Hepatocyte (in vitro differentiated cells): ENCODE data around the gene CORO7. TPM values are rescaled to one million over a fixed set of nuclear protein-coding genes. Genes with fewer than 3 reads are reported as not detected.

Experiments
- DNase-seq: peaks from one replicate; pipeline ENCODE4 v3.0.0-alpha.2; 2016; ENCODE audit warnings: low spot score
- H2AFZ ChIP-seq: fragments of 200-600 bp; sonication (generic); 2 replicates; pipeline ENCODE4 v1.6.0; 2016; ENCODE audit warnings: antibody characterized with exemption, mild to moderate bottlenecking
- H3K27ac ChIP-seq: fragments of 200-600 bp; sonication (generic); 2 replicates; pipeline ENCODE4 v1.5.1; 2016; ENCODE audit warnings: mild to moderate bottlenecking
- H3K27me3 ChIP-seq: fragments of 200-600 bp; sonication (generic); 2 replicates; pipeline ENCODE4 v1.6.1; 2016
- H3K36me3 ChIP-seq: fragments of 200-600 bp; sonication (generic); replicated peaks from 2 replicates; pipeline ENCODE4 v1.5.1; 2016; ENCODE audit warnings: low read depth; ENCODE audit not compliant: insufficient read depth
- H3K4me1 ChIP-seq: fragments of 200-600 bp; sonication (generic); 2 replicates; pipeline ENCODE4 v1.5.1; 2016; ENCODE audit warnings: mild to moderate bottlenecking, moderate library complexity; ENCODE audit not compliant: insufficient read depth
- H3K4me2 ChIP-seq: fragments of 200-600 bp; sonication (generic); 2 replicates; pipeline ENCODE4 v1.6.0; 2016
- H3K4me3 ChIP-seq: fragments of 200-600 bp; sonication (generic); 2 replicates; pipeline ENCODE4 v1.5.1; 2016; ENCODE audit warnings: mild to moderate bottlenecking
- H3K79me2 ChIP-seq: fragments of 200-600 bp; sonication (generic); 2 replicates; pipeline ENCODE4 v1.6.0; 2017; ENCODE audit warnings: mild to moderate bottlenecking
- H3K9me2 ChIP-seq: fragments of 200-600 bp; sonication (generic); replicated peaks from 2 replicates; pipeline ENCODE4 v1.6.0; 2017; ENCODE audit warnings: mild to moderate bottlenecking; ENCODE audit not compliant: insufficient read depth
- H3K9me3 ChIP-seq: fragments of 200-600 bp; sonication (generic); 2 replicates; pipeline ENCODE4 v1.5.1; 2016; ENCODE audit warnings: low read depth, mild to moderate bottlenecking
- H4K20me1 ChIP-seq: fragments of 200-600 bp; sonication (generic); 2 replicates; pipeline ENCODE4 v1.6.0; 2016; ENCODE audit warnings: mild to moderate bottlenecking; ENCODE audit not compliant: insufficient read depth, poor library complexity, severe bottlenecking
- EZH2 ChIP-seq: fragments of 200-600 bp; sonication (generic); IDR thresholded peaks from 2 replicates; pipeline ENCODE4 v1.6.1; 2016; ENCODE audit warnings: antibody characterized with exemption, mild to moderate bottlenecking, borderline replicate concordance
- EZH2phosphoT487 ChIP-seq: fragments of 200-600 bp; sonication (generic); IDR thresholded peaks from one replicate; pipeline ENCODE4 v1.6.1; 2018; ENCODE audit warnings: antibody characterized with exemption, mild to moderate bottlenecking, low read depth, moderate library complexity; ENCODE audit not compliant: unreplicated experiment, severe bottlenecking
- WGBS: methylation state at CpG from one replicate; pipeline ENCODE4 v1.1.6; 2016; ENCODE audit warnings: low lambda C conversion rate; ENCODE audit errors: missing lambda C conversion rate; 5-methylcytosine and 5-hydroxymethylcytosine counted together
- polyA plus RNA-seq: library from polyadenylated mRNA; unstranded; fragments of >200 nt; fragmentation: Nextera tagmentation; extraction: Ambion mirVana; gene quantifications from 2 replicates; pipeline ENCODE4 v1.2.1, GENCODE V29; 2016
- total RNA-seq: library from RNA; depleted of rRNA; stranded (reverse); fragments of >200 nt; gene quantifications from 2 replicates; pipeline ENCODE4 v1.2.3, GENCODE V29; 2014
- TF ChIP-seq, protein P1 (sequence below): fragments of 200-600 bp; sonication (generic); IDR thresholded peaks from 2 replicates; pipeline ENCODE4 v1.5.1; 2016; ENCODE audit warnings: antibody characterized with exemption, mild to moderate bottlenecking; ENCODE audit not compliant: poor library complexity

Gene CORO7
- total and polyA plus RNA-seq, 2 experiments from 2014 or later = 18.2 to 33.3 TPM

DNA sequence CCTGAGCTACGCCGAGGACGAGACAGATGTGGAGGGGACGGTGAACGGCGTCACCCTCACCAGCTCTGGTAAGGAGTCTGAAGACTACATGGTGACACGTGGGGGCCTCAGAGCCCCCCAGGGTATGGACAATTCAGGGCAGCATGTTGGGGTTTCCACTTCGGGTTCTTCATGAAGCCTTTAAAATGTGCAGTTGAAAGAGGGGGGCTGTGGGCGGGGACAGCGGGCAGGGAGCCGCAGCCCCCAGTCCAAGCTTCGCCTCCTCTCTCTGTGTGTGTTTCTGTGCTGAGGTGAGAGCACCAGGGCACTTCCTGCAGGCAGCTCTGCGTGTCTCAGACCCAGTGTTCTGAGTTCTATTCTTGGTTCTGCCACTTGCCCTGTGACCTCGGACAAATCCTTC is 34.0 kb upstream of the CORO7 start:
- DNase-seq = no peak
- H3K36me3 ChIP-seq = no peaks in the 10 kb centered on the region

DNA sequence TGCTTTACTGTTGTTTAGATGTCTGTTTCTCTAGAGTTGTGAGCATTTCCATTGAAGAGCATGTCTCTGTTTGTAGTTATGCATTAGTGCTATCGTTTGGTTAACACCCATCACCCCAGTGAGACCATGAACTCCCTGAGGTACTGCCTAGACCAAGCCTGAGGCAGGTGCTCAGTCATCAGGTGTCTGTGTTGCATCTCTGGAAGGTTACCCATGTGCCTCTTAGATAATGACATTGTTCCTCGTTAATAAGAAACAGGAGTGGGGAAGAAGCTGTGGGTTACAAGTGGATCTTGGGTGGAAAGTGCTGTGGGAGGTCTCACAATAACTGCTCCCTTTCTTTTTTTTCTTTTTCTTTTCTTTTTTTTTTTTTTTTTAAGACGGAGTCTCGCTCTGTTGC is 27.6 kb upstream of the CORO7 start:
- no peak for DNase-seq
- Histone ChIP-seq H2AFZ (no peak overlapping the region), H3K9me3 (no peaks in the 10 kb centered on the region), H3K4me2 (no peak overlapping the region), H3K9me2 (no peaks in the 10 kb centered on the region), H3K27me3 (no peaks in the 10 kb centered on the region), H3K4me3 (no peak overlapping the region), H3K79me2 (no peaks in the 10 kb centered on the region), H4K20me1 (no peaks in the 10 kb centered on the region), H3K4me1 (no peaks in the 10 kb centered on the region), H3K36me3 (no peaks in the 10 kb centered on the region), H3K27ac (no peak overlapping the region)
- 88% methylated on average over 2 of the region's 4 CpGs for WGBS
- TF ChIP-seq EZH2 = no peak
- TF ChIP-seq, protein P1, sequence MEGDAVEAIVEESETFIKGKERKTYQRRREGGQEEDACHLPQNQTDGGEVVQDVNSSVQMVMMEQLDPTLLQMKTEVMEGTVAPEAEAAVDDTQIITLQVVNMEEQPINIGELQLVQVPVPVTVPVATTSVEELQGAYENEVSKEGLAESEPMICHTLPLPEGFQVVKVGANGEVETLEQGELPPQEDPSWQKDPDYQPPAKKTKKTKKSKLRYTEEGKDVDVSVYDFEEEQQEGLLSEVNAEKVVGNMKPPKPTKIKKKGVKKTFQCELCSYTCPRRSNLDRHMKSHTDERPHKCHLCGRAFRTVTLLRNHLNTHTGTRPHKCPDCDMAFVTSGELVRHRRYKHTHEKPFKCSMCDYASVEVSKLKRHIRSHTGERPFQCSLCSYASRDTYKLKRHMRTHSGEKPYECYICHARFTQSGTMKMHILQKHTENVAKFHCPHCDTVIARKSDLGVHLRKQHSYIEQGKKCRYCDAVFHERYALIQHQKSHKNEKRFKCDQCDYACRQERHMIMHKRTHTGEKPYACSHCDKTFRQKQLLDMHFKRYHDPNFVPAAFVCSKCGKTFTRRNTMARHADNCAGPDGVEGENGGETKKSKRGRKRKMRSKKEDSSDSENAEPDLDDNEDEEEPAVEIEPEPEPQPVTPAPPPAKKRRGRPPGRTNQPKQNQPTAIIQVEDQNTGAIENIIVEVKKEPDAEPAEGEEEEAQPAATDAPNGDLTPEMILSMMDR = no peak
- TF ChIP-seq EZH2phosphoT487 = no peak

More for the DNA sequence above, 34.0 kb upstream of the CORO7 start:
- Histone ChIP-seq H3K27ac (no peak overlapping the region), H3K4me2 (no peak overlapping the region), H3K27me3 (no peaks in the 10 kb centered on the region), H3K9me2 (no peaks in the 10 kb centered on the region), H2AFZ (no peak overlapping the region), H3K79me2 (no peaks in the 10 kb centered on the region), H3K4me3 (no peak overlapping the region), H3K9me3 (no peaks in the 10 kb centered on the region), H4K20me1 (no peaks in the 10 kb centered on the region), H3K4me1 (no peaks in the 10 kb centered on the region)
- TF ChIP-seq, protein P1 = no peak
- TF ChIP-seq EZH2phosphoT487 = no peak
- TF ChIP-seq EZH2 = no peak
- 99% methylated on average over 14 of the region's 14 CpGs for WGBS

DNA sequence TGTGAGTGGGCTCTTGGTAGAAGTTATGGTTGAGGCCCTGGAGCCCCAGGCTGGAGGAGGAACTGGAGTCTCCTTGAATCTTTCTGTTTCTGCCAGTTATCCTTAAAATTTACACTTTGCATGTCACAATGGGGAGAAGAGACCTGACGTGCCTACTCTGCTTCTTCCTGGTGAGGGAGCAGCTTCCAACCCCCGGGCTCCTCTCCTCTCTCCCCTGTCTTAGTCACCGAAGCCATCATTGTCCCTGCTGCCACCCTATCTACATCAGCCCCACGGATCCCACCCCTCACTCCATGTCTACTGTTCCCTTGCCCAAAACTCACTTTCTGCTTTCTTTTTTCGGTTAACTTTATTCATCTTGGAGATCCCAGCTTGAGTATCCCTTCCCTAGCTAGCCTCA is 26.9 kb upstream of the CORO7 start:
- no peak overlapping the region for H3K4me2 ChIP-seq
- TF ChIP-seq, protein P1 = no peak
- TF ChIP-seq EZH2 (no peak), EZH2phosphoT487 (no peak)
- no peak for DNase-seq
- H3K9me3 ChIP-seq = no peaks in the 10 kb centered on the region
- H3K9me2 ChIP-seq = no peaks in the 10 kb centered on the region
- no peaks in the 10 kb centered on the region for H3K27me3 ChIP-seq
- H2AFZ ChIP-seq = no peak overlapping the region
- H4K20me1 ChIP-seq = no peaks in the 10 kb centered on the region
- no peaks in the 10 kb centered on the region for H3K4me1 ChIP-seq
- no peak overlapping the region for H3K27ac ChIP-seq
- no peaks in the 10 kb centered on the region for H3K79me2 ChIP-seq
- no peak overlapping the region for H3K4me3 ChIP-seq
- WGBS = 88% methylated on average over 5 of the region's 5 CpGs
- H3K36me3 ChIP-seq = no peaks in the 10 kb centered on the region

DNA sequence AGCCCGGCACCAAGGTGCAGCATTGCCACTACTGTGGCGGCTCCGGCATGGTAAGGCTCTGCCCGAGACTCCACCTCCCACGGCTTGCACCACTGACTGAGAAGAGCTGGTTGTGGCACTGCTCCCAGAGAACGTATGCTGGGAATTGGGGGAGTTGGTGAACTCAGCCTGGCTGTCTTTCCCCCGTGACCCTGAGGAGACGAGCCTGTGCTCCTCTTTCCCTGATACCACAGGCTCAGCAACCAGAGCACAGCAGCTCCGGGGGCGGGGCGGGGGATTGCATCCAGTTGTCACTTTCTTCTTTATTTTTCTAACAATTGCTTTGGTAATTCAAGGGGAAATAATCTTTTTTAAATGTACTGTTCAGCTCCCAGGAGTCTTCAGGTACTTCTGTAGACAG is 26.0 kb upstream of the CORO7 start:
- Histone ChIP-seq H3K36me3 (no peaks in the 10 kb centered on the region), H3K4me2 (no peak overlapping the region), H3K4me1 (no peaks in the 10 kb centered on the region), H3K27me3 (no peaks in the 10 kb centered on the region), H3K27ac (no peak overlapping the region), H3K9me2 (no peaks in the 10 kb centered on the region), H3K79me2 (no peaks in the 10 kb centered on the region), H3K9me3 (no peaks in the 10 kb centered on the region), H3K4me3 (no peak overlapping the region), H2AFZ (no peak overlapping the region), H4K20me1 (no peaks in the 10 kb centered on the region)
- TF ChIP-seq, protein P1 = no peak
- TF ChIP-seq EZH2phosphoT487 (no peak), EZH2 (no peak)
- WGBS = 96% methylated on average over 11 of the region's 11 CpGs
- no peak for DNase-seq
